ENCODE data around the gene ZEB2.

Gene ZEB2

GRCh38 chr2:144459286-144459685, 60.6 kb downstream of the ZEB2 start:
- no peak for TF ChIP-seq CTCF (IDR thresholded peaks at IDR 0.05)

DNA sequence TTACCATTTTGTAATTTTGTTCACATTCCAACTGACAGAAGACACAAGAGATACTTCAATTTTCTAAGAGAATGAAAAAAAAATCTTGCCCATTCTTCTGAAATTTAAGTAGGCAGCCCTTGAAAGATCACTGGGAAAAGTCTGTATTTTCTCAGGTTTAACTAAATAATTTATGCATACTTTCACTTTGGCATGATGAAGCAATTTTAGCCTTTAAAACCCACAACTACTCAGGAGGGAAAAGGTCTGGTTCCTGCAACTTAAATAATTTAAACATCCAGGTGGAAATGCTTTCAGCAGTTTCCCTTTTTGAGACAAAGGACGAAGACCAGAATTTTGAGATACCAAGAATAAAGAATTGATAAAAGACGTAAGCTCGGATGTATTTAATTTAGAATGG, 61.4 kb downstream of the ZEB2 start:
- TF ChIP-seq CTCF (IDR thresholded peaks at IDR 0.05) = no peak

DNA sequence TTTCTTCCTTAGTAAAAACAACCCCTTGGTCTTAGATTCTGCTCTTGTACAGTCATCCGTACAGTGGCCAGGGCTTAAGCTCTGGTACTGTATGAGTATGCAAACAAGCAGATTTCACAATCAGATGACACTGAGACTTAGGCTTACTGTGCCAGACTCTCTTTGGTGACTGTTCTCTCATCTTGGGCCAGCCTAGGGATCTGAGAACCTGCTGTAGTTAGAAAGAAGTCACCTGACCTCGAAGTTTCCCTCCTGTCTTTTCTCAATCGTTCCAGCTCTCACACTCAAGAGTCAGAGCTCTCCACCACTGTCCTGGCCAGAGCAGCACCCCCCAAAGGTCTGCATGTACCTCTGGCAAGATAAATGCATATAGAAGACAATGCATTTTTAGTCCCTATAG, 63.2 kb downstream of the ZEB2 start:
- TF ChIP-seq CTCF (IDR thresholded peaks at IDR 0.05) = no peak

DNA sequence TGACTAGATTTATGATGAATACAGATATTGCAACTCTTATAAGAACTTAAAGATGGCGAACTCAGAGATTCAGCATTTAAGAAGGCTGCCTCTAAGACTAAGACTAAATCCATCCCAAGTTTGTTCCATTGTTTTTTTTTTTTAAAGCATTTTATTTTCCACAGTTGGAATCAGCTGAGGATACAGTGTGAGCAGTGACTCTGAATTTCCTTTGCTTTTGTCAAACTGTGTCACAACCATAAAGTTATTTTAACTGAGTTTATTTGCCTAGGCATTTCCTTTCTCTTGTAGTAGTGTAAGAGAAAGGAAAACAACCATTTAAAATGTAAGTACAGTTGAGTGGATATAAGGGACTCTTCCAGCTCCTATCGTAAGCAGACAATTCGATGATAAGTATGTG, 63.9 kb downstream of the ZEB2 start:
- no peak for TF ChIP-seq CTCF (IDR thresholded peaks at IDR 0.05)

GRCh38 chr2:144454466-144455287, 65.2 kb downstream of the ZEB2 start:
- no peak for TF ChIP-seq CTCF (IDR thresholded peaks at IDR 0.05)

DNA sequence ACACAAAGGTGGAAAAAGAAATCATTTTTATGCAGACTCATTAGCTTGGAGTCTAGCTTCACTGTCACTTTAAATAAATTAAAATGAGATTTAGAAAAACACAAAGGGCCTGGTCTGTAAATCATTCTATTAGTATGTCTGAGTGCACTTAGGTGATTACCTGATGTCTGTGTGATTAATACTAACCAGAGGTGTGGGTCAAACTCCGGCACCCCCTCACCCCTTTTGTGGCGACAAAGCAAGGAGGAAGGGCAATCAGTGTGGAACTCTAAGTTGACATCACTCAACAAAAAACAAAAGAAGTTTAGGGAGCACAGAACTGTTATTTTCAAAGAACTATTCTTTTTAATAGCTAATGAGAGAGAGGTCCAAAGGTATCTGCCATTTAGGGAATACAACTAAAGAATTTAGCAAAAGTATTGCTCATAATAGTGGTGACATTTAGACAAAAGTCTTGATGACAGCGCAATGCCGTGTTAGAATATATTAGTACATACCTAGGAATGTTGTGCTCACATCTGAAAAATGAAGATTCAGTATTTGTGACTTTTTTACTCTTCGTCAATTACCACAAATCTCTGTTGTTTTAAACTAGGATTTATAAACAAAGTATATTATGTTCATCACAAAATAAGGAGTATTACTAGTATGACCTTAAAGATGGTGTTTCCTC, 66.3 kb downstream of the ZEB2 start:
- TF ChIP-seq CTCF (IDR thresholded peaks at IDR 0.05) = no peak

DNA sequence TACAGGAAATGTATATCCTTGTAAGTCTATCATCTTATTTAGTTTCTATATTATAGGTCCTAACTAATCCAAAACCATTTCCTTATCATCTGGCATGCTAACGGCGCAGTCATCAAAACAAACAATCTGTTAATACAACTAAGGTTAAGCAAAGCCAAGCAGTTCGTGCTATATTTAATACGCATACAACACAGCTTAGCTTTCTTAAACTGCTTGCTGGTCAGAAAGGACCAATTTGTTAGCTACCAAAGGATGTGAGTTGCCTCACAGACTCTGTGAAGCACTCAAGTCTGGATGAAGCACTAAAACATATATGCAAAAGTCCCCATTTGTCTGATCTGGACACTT, 67.0 kb downstream of the ZEB2 start:
- no peak for TF ChIP-seq CTCF (IDR thresholded peaks at IDR 0.05)

All from LNCAP (cell line).